Adrenal gland (tissue), 12 donors: ENCODE data around the gene SRP72. TPM values are rescaled to one million over a fixed set of nuclear protein-coding genes. Genes with fewer than 3 reads are reported as not detected.

ENCODE experiments used
- DNase-seq, 7 donors: peaks; one replicate each; pipeline ENCODE4 v3.0.0-alpha.2; 2019 to 2020
- H3K27ac ChIP-seq, 5 donors: fragments of 200-600 bp; sonication (generic) in 4 of 5; 1 replicate in 3 of 5; 2 replicates in 2 of 5; pipeline versions ENCODE4 v1.5.1 to v1.8.0; 2016 to 2020; ENCODE audit warnings: mild to moderate bottlenecking in 1 of 5
- H3K27me3 ChIP-seq: fragments of 200-600 bp; 2 replicates; pipeline ENCODE4 v1.8.0; 2021
- H3K36me3 ChIP-seq, 2 donors: fragments of 200-600 bp; replicated peaks in 1 of 2; 1 replicate in 1 of 2; 2 replicates in 1 of 2; pipeline versions ENCODE4 v1.5.1 to v1.8.0; 2018 to 2022
- H3K4me1 ChIP-seq, 2 donors: fragments of 200-600 bp; replicated peaks in 1 of 2; 1 replicate in 1 of 2; 2 replicates in 1 of 2; pipeline versions ENCODE4 v1.5.1 to v1.8.0; 2018 to 2021
- H3K4me3 ChIP-seq, 4 donors: fragments of 200-600 bp; sonication (generic) in 3 of 4; one replicate each; pipeline ENCODE4 v1.5.1; 2016 to 2018
- H3K9me3 ChIP-seq, 3 donors: fragments of 200-600 bp; sonication (generic) in 1 of 3; replicated peaks in 1 of 3; 1 replicate in 2 of 3; 2 replicates in 1 of 3; pipeline versions ENCODE4 v1.5.1 to v1.8.0; 2016 to 2021
- CTCF ChIP-seq, 6 experiments: fragments of 450-650 bp in 4 of 6; fragments of 200-600 bp in 2 of 6; sonication (generic) in 1 of 6; IDR thresholded peaks; 1 replicate in 5 of 6; 2 replicates in 1 of 6; pipeline versions ENCODE4 v1.5.1 to v1.8.0; 2016 to 2021; ENCODE audit warnings: antibody characterized with exemption in 6 of 6, mild to moderate bottlenecking in 2 of 6, moderate library complexity in 1 of 6
- POLR2A ChIP-seq, 2 donors: fragments of 450-650 bp; IDR thresholded peaks; one replicate each; pipeline ENCODE4 v1.6.1; 2017; ENCODE audit warnings: antibody characterized with exemption in 2 of 2, mild to moderate bottlenecking in 2 of 2, moderate library complexity in 1 of 2
- WGBS, 4 donors: extraction: QIAGEN DNeasy Blood & Tissue Kit in 2 of 4; methylation state at CpG; one replicate each; pipeline versions ENCODE4 v1.1.5 to v1.1.7; 2013 to 2017; 5-methylcytosine and 5-hydroxymethylcytosine counted together
- intact Hi-C, 2 donors: fragments of 100-400 bp; cut with DNase I; formaldehyde crosslinking; loops; one replicate each; pipeline versions ENCODE4 v1.14.1 to v1.15.0; 2022 to 2023
- polyA plus RNA-seq, 3 donors: library from polyadenylated mRNA; stranded (reverse); fragments of 200-250 nt in 2 of 3; fragments of 350-450 nt in 1 of 3; fragmentation: Illumina TruSeq in 1 of 3; extraction: RNeasy Lipid Tissue Mini Kit (QIAGEN cat#74804) in 1 of 3; gene quantifications; one replicate each; pipeline ENCODE4 v1.2.3, GENCODE V29; 2013 to 2014
- total RNA-seq, 9 donors: library from RNA; depleted of rRNA in 4 of 9; stranded (reverse); fragments of >200 nt in 4 of 9; fragments of 120-200 nt in 1 of 9; fragmentation: NEBNext Ultra II Directional in 1 of 9; extraction: Animal tissue kit (Norgen Biotek cat#: 25700) in 1 of 9; gene quantifications; one replicate each; pipeline versions ENCODE4 v1.1.0 to v1.2.4, GENCODE V29; 2013 to 2023
- donor health status: healthy with polysubstance abuse.
- donor health status: Bipolar disorder and iron deficiency.
- donor health status: DM: yes; HTN: yes; CAD: no.
- donor health status: DM: no; HTN: no; CAD: no.
- donor health status: DM: no; HTN: no; CAD: no.
- donor health status: DM: yes; HTN: yes; CAD: no.

Gene SRP72
- total and polyA plus RNA-seq, 12 donors, result 28.0 to 207 (median 66.5) TPM

- WGBS, 4 donors, result 51 to 56% (median 54%) methylated on average over 5 of the region's 5 CpGs
Observed at GRCh38 chr4:56424697-56425514, 42.5 kb upstream of the SRP72 start.

GRCh38 chr4:56425518-56425917 is 41.9 kb upstream of the SRP72 start:
- Histone ChIP-seq H3K27ac (no peak overlapping the region), H3K27me3 (no peaks in the 10 kb centered on the region), H3K4me1 (peaks cover 7 to 13% of the 10 kb centered on the region in 2 donors), H3K4me3 (no peak overlapping the region), H3K36me3 (no peaks in the 10 kb centered on the region), H3K9me3 (no peaks in the 10 kb centered on the region)
- WGBS, 4 donors, result 86 to 94% (median 91%) methylated on average over 3 of the region's 3 CpGs
- no peak for TF ChIP-seq CTCF (IDR thresholded peaks at IDR 0.05)
- TF ChIP-seq POLR2A (IDR thresholded peaks at IDR 0.05), result no peak
- DNase-seq, result no peak
- intact Hi-C loops, result loop anchor here in 1 of 2 donors (10.0 kb wide), 1 partner anchor 119 kb away; no protein-coding TSS in a partner anchor

More at GRCh38 chr4:56424697-56425514, 42.5 kb upstream of the SRP72 start:
- Histone ChIP-seq H3K27me3 (no peaks in the 10 kb centered on the region), H3K36me3 (no peaks in the 10 kb centered on the region), H3K9me3 (no peaks in the 10 kb centered on the region), H3K4me1 (peaks cover 7 to 13% of the 10 kb centered on the region in 2 donors), H3K4me3 (no peak overlapping the region), H3K27ac (no peak overlapping the region)
- intact Hi-C loops, result loop anchor here in 1 of 2 donors (10.0 kb wide), 1 partner anchor 120 kb away; no protein-coding TSS in a partner anchor
- peak in 5 of 7 donors; percentile 31 to 65 (median 49) for DNase-seq
- peak; percentile 41 to 78 (median 62) for TF ChIP-seq CTCF (IDR thresholded peaks at IDR 0.05)
- TF ChIP-seq POLR2A (IDR thresholded peaks at IDR 0.05), result no peak

GRCh38 chr4:56426273-56426672 is 41.1 kb upstream of the SRP72 start:
- TF ChIP-seq CTCF (IDR thresholded peaks at IDR 0.05), result no peak
- TF ChIP-seq POLR2A (IDR thresholded peaks at IDR 0.05), result no peak
- intact Hi-C loops, result loop anchor here in 1 of 2 donors (10.0 kb wide), 1 partner anchor 119 kb away; no protein-coding TSS in a partner anchor
- no peaks in the 10 kb centered on the region for H3K36me3 ChIP-seq
- no peaks in the 10 kb centered on the region for H3K27me3 ChIP-seq
- WGBS, 4 donors, result 95 to 98% (median 96%) methylated on average over 6 of the region's 6 CpGs
- H3K9me3 ChIP-seq, result no peaks in the 10 kb centered on the region
- DNase-seq, result no peak
- no peak overlapping the region for H3K4me3 ChIP-seq
- no peak overlapping the region for H3K27ac ChIP-seq
- peaks cover 7 to 13% of the 10 kb centered on the region in 2 donors for H3K4me1 ChIP-seq

GRCh38 chr4:56427179-56427578 is 40.2 kb upstream of the SRP72 start:
- no peaks in the 10 kb centered on the region for H3K9me3 ChIP-seq

More at GRCh38 chr4:56427179-56427578, 40.2 kb upstream of the SRP72 start:
- intact Hi-C loops, result loop anchor here in 1 of 2 donors (10.0 kb wide), 1 partner anchor 118 kb away; no protein-coding TSS in a partner anchor
- no peak for DNase-seq
- no peak for TF ChIP-seq POLR2A (IDR thresholded peaks at IDR 0.05)
- TF ChIP-seq CTCF (IDR thresholded peaks at IDR 0.05), result no peak
- H3K27me3 ChIP-seq, result no peaks in the 10 kb centered on the region
- H3K4me1 ChIP-seq, result peaks cover 7 to 13% of the 10 kb centered on the region in 2 donors
- H3K4me3 ChIP-seq, result no peak overlapping the region
- 94 to 100% (median 97%) methylated on average over 1 of the region's 1 CpG for WGBS, 4 donors
- H3K27ac ChIP-seq, result no peak overlapping the region
- H3K36me3 ChIP-seq, result no peaks in the 10 kb centered on the region
